Activated gamma-delta T cell treated with Interleukin-2 at 50 U/mL for 16 hours (primary cell): Measurements from ENCODE around the gene YOD1.
"Not testable (repeated sequence)": the region's sequence is repeated elsewhere in the genome, so short reads cannot be mapped to it uniquely, and the experiment has no call there.

Experiments used
- DNase-seq: peaks from one replicate; pipeline ENCODE4 v3.0.0-alpha.2; 2020

YOD1 gene

GRCh38 chr1:207047505-207047904, 3.5 kb downstream of the YOD1 start:
- DNase-seq, result no peak

- no peak for DNase-seq
These were observed 5.6 kb downstream of the YOD1 start for GRCh38 chr1:207045453-207045852.

DNA sequence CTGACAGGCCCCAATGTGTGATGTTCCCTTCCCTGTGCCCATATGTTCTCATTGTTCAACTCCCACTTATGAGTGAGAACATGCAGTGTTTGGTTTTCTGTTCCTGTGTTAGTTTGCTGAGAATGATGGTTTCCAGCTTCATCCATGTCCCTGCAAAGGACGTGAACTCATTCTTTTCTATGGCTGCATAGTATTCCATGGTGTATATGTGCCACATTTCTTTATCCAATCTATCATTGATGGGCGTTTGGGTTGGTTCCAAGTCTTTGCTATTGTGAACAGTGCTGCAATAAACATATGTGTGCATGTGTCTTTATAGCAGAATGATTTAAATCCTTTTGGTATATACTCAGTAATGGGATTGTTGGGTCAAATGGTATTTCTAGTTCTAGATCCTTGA, 9.6 kb downstream of the YOD1 start:
- DNase-seq, result not testable (repeated sequence)

DNA sequence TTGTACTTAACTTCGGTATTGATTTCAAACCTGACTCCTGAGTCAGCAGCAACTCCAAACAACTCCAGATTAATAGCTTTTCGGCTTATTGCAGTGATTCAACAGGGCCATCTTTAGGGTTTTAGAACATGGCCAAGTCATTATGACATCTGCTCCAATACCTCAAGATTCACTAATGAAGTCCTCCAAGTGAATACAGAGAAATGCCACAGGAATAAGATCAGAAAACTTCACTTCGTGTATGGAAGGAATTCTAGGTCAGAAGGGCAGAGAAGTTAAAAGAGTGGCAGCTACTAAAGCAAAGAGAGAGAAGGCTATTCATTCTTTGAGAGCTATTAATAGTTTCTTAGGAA, 10.9 kb downstream of the YOD1 start:
- DNase-seq, result no peak

DNA sequence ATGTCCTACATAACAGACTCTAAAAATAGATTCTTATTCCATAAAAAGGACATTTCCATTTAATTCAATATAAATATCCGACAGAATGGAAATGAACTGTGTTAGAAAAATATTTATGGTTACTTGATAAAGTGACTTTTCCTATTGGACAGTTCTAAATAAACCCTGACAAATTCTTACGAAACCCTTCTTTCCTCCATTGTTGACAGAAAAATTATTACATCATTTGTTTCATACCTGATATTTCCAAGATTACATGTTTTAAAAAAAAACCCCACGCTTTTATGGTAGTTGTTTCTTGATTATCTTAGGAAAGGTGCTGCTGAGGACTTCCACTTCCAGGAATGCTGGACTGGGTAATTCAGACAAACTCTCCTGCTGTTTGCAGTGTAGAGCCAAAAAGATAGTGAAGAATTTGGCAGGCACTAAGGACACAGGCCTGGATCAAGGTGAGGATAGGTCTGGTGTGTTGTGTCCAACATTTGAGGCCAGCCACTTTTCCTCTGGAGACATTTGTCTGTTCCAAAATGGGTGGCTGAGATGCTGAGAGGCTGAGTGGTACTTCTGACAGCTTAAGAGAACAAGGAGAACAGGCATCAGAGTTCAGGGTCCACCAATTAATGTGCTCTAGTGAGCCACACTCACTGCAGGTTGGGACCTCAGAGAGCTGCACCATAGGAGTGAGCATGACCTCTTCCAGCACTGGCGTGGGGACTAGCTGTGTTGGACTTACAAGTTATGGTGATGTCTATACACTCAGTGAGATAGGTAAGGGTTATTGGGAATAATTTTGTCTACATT, 11.4 kb downstream of the YOD1 start:
- DNase-seq, result no peak

GRCh38 chr1:207036865-207037264, 14.1 kb downstream of the YOD1 start:
- no peak for DNase-seq

DNA sequence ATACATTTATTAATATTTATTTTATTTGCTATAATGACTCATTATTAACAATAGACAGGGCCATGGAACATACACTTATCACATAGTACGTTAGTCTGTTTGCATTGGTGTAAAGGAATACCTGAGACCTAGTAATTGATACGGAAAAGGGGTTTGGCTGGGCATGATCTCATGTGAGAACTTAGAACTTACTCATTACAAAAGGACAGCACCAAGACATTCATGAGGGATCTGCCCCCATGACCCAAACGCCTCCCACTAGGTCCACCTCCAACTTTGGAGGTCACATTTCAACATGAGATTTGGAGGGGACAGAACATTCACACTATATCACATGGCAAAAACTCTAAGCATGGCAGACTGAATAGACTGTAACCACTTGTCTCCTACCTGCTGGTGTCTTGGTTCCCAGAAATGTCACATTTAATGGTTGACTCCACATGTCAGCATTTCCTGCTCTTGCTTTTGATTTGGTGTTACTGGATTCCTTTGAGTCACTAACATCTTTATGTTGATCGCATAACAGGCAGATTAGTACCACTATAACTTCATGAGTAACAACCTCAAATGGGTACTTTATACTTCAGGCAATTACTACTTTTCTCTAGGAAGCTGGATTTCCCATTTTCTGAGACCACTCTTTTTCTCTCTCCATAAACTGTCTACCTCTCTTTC, 15.0 kb downstream of the YOD1 start:
- no peak for DNase-seq

DNA sequence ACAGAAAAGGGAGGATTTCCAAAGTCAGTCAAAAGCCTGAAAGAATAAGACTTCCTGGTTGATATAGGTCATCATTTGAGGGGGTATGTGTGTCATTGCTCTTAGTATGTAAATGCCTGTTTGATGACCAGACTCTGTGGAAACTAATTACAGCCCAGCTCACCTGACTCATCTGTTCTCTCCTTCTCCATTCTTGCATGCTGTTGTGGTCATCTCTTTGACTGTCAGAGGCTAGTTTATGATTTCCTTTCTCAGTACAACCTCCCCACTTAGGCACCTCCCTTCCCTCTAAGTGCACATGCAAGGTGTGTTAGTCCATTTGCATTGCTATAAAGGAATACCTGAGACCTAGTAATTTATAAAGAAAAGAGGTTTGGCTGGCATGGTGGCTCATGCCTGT, 16.0 kb downstream of the YOD1 start:
- no peak for DNase-seq

DNA sequence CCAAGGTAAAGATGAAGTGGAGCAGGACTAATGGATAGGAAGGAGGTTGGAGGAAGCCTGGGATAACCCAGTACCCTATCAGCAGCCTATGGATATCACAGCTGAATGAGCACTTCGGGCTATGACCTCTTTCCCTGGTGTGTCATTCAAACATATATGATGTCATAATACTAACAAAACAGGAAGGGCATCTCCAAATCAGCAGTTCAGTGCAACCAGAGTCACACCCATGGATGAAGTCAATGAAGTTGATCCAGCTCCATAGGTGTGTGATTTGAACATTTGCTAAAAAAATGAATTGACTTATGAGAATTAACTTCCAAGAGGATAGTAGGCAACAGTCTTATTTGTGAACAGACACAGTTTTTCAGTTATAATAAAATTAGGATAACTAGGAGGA, 16.8 kb downstream of the YOD1 start:
- DNase-seq, result no peak

- DNase-seq, result no peak
These were observed 17.7 kb downstream of the YOD1 start for GRCh38 chr1:207033302-207033701.

DNA sequence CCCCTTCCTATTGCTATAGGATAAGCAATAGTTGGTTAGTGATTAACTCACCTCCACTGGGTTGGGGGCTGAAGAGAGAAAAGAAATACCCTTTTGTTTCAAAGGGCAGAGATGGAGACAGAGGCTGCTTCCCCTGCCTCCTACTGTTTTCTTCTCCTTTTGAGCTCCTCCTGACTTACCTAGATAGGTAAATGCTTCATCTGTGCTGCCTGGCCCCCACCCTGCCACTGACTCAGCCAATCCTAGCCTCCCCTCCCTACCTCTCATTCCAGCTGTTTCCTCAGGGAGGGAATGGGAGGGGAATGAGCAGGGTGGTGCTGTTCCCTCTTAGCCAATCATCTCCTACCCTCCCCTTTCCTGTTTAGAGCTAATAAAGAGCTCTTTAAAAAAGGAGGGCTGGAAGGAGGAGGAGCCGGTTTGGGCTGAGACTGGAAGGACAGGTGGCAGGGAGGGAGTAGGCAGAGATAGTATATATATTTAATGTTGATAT, 18.4 kb downstream of the YOD1 start, which contains the start of gene C1orf116:
Gene C1orf116, minus strand, starts transcription at position 229 of the 490 bp plus-strand sequence. CDS start 5,158 bp downstream, outside the sequence.
- DNase-seq, result no peak

DNA sequence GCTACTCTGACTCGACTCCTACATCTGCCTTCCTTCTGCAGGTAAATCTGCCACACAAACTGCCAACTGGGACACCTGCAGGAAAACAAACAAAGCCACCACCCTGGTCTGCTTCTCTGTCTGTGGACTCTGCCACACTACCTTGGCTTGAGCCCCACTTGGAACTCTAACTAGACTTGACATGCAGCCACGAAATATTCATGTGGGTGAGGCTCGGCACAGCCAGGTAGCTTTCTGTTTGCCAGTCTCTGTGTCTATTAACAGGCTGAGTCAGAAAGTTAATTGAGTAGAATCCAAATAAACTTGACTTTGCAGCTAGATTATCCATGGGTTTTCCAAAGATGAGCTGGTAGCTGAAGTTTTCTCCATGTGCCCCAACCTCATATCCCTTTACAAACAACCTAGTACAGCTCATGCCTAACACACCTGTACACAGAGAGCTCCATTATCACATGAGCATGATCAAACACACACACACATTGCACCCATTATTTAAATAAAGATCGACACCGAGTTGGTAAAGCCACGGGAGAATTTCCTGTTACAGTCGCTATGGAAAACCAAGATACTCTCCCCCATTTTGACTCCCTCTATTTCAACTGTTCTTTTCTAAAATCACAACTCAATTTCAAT, 19.3 kb downstream of the YOD1 start:
- no peak for DNase-seq

- DNase-seq, result no peak
These were observed 20.0 kb downstream of the YOD1 start for GRCh38 chr1:207031016-207031415.

GRCh38 chr1:207030522-207031009, 20.4 kb downstream of the YOD1 start:
- DNase-seq, result no peak

DNA sequence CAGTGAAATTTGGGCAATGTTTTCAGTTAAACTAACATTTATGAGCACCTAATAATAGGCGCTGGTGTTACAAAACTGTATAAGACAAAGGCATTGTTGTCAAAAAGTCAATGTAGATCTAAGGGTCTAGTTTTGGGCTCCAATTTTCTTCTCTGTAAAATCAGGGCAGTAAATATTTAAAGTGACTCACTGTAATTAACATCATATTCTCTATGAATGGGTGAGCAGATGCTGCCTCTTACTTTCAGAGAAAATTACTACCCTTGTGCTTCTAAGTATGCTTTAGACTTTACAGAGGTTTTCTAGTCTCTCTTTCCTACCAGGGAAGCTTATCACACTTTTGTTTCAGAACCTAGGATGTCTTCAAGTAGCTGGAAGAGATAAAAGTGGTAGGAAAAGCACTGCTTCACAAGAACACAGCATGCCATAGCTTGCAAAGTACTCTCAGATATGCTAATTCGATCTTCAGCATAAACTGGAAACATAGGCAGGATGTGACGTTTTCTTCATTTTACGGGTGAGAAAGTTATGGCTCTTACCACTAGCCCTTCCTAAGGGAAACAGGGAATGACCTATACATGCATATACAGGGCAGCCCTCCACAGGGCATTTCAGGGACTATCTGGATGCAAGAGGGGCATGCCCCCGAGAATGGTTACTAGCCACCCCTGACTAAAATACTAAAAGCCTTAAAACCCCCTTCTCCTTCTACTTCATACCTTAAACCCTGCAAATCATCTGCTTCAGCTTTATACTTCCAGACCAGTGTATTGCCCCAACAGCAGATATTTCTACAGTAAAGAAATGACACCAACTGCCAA, 21.1 kb downstream of the YOD1 start:
- no peak for DNase-seq

DNA sequence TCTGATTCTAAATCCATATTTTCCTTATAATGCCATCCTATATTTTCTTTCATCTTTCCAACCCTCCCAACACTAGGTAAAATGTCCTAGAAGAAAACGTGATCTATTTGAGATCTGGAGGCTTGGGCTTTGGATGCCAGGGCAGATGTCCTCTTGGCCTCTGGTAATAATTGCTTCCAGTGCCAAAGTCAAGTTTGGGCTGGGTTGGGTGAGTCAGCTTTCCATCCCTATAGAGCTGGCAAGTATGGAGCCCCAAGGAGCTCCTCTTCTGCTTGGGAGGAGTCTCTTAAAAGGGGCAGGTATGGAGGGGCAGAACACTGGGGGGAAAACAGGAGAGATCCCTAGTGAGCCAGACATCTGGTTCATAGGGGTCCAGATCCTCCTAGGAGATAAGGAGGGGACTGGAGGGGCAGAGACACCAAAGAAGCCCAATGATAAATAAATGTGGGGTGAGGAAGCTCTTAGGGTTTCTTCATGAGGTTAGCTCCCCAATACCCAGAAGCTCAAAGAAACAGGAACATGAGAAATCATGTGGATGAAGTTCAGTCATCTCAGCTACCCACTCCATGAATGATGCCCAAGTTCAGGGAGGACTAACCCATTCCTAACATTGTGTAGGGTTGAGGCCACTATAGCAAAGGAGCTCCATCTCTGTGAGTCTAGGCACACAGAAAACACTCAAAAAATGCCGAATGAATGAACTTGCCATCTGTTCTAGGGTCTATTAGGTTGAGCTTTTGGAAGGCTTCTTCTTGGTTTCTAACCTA, 21.9 kb downstream of the YOD1 start:
- DNase-seq, result no peak

GRCh38 chr1:207027921-207028320, 23.1 kb downstream of the YOD1 start:
- DNase-seq, result no peak

- no peak for DNase-seq
These were observed 23.7 kb downstream of the YOD1 start for GRCh38 chr1:207027206-207027777.

DNA sequence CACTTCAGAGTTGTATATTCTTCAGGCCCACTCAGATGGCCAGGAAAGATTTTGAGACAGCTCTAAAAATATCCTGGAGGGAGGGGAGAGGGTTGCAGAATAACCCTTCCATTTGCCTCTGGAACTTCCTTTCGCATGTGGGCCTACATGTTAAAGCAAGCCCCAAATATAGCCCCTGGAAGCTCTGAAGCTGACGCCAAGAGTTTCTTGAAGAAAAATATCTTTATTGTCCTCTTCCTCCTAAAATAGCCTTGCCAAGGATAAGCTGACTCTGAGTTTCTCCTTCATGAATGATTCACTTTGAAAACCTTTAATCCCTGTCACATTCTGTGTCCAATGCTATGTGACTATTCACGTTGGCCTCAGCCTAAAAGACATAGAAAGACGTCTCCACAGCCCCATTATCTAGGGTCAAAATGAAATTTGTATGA, 24.9 kb downstream of the YOD1 start:
- no peak for DNase-seq

DNA sequence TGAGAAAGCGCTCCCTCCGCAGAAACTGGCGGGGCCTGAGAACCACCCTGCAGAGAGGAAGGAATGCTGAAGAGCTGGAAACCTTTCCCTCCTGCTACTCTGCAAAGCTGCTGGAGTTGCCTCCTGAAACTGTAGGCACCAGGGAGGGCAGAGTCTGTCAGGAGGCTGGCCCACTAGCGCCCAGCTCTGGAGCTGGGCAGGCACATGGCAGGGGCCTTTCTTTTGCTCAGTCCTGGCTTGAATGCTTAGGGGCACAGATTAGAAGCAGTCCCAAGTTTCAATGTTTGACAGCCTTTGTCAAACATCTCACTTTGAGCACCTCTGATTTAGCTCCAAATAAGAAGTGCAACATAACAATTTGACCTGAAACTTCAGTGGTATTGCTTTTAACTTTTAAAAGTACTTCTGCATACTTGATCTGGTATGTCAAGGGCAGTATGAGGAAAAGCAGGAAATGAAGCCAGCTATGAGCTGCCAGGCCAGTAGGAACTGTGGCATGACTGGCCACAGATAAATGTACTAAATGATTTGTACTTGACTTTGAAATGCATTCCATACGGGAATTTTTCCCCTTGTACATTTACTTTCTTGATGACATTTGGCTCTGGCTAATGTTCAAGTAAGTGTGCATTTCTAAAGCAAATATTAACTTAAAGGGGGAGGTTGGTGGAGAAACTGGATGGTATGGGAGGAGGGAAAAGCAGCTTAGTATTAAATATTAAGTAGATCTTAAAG, 25.7 kb downstream of the YOD1 start:
- no peak for DNase-seq
